ENCODE results near the gene FEM1B.
"Not testable (repeated sequence)": the region's sequence is repeated elsewhere in the genome, so short reads cannot be mapped to it uniquely, and the experiment has no call there.

Gene FEM1B

GRCh38 chr15:68277603-68278344, at the start of gene FEM1B:
FEM1B (plus strand) TSS chr15:68277745; CDS start chr15:68278418, 673 bp downstream.
- peak; percentile 92 to 93 for DNase-seq

- DNase-seq, result peak in 1 of 2 experiments; percentile 21
These were observed 49.2 kb upstream of the FEM1B start for GRCh38 chr15:68228143-68228970.

- no peak for DNase-seq
These were observed 48.6 kb upstream of the FEM1B start for GRCh38 chr15:68228971-68229385.

GRCh38 chr15:68229386-68230156, 48.0 kb upstream of the FEM1B start, which contains the start of gene CLN6:
CLN6 (minus strand) TSS chr15:68229728; CDS start chr15:68229584, 144 bp downstream.
- DNase-seq, result peak; percentile 80 to 88

- DNase-seq, result peak in 1 of 2 experiments; percentile 17
These were observed 47.1 kb upstream of the FEM1B start for GRCh38 chr15:68230157-68231100.

GRCh38 chr15:68231102-68231818, 46.3 kb upstream of the FEM1B start:
- DNase-seq, result no peak

- DNase-seq, result no peak
These were observed 45.1 kb upstream of the FEM1B start for GRCh38 chr15:68232449-68232848.

- no peak for DNase-seq
These were observed 44.6 kb upstream of the FEM1B start for GRCh38 chr15:68232937-68233336.

- DNase-seq, result no peak
These were observed 43.5 kb upstream of the FEM1B start for GRCh38 chr15:68234060-68234459.

GRCh38 chr15:68234520-68234919, 43.0 kb upstream of the FEM1B start:
- not testable (repeated sequence) for DNase-seq

- DNase-seq, result no peak
These were observed 42.5 kb upstream of the FEM1B start for GRCh38 chr15:68235022-68235421.

- no peak for DNase-seq
These were observed 38.5 kb upstream of the FEM1B start for GRCh38 chr15:68239025-68239424.

GRCh38 chr15:68241088-68241935, 36.2 kb upstream of the FEM1B start:
- no peak for DNase-seq

- DNase-seq, result no peak
These were observed 33.3 kb upstream of the FEM1B start for GRCh38 chr15:68244235-68244634.

GRCh38 chr15:68249058-68249713, 28.4 kb upstream of the FEM1B start:
- DNase-seq, result no peak

GRCh38 chr15:68252925-68253534, 24.5 kb upstream of the FEM1B start:
- DNase-seq, result peak; percentile 71 to 77

- no peak for DNase-seq
These were observed 20.7 kb upstream of the FEM1B start for GRCh38 chr15:68256675-68257450.

GRCh38 chr15:68258692-68259091, 18.9 kb upstream of the FEM1B start:
- DNase-seq, result no peak

Data from NCI-H2081 (cell line).